HEK293 (cell line): ENCODE data around the gene LHFPL6.

Source experiments
- GLI2 ChIP-seq: fragments of 450-650 bp; formaldehyde crosslinking; IDR thresholded peaks from 2 replicates; pipeline ENCODE4; 2017; ENCODE audit warnings: missing biosample characterization, missing genetic modification characterization, low read depth, borderline replicate concordance
- REST ChIP-seq: fragments of 450-650 bp; formaldehyde crosslinking; IDR thresholded peaks from 2 replicates; pipeline ENCODE4 v1.5.1; 2016; ENCODE audit warnings: missing biosample characterization, missing genetic modification characterization
- SP2 ChIP-seq: fragments of 450-650 bp; formaldehyde crosslinking; IDR thresholded peaks from 2 replicates; pipeline ENCODE4 v1.5.1; 2016; ENCODE audit warnings: missing biosample characterization, missing genetic modification characterization
- TF ChIP-seq, protein P1 (sequence below): fragments of 450-650 bp; formaldehyde crosslinking; IDR thresholded peaks from 2 replicates; pipeline ENCODE4 v1.5.1; 2016; ENCODE audit warnings: missing biosample characterization, missing genetic modification characterization

DNA sequence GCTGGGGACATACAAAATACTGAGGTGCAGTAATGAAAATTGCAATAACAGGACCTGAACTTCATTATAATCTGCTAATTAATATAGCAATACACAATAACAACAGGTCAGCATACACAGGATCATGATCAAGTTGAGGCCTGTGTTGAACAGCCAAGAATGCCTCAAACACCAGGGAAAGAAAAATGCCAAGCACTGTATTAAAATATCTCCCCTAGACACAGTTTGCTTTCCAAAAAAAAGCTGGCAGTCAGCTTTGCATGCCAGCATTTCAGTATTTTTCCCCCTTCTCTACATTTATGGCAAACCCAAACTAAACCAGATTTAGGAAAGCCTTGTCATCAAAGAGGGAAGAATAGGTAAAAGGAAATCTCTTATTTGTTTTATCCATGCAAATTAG, 226.9 kb downstream of the LHFPL6 start:
- no peak for TF ChIP-seq REST (tag by site-specific recombination)
- TF ChIP-seq SP2 = no peak
- TF ChIP-seq, protein P1, sequence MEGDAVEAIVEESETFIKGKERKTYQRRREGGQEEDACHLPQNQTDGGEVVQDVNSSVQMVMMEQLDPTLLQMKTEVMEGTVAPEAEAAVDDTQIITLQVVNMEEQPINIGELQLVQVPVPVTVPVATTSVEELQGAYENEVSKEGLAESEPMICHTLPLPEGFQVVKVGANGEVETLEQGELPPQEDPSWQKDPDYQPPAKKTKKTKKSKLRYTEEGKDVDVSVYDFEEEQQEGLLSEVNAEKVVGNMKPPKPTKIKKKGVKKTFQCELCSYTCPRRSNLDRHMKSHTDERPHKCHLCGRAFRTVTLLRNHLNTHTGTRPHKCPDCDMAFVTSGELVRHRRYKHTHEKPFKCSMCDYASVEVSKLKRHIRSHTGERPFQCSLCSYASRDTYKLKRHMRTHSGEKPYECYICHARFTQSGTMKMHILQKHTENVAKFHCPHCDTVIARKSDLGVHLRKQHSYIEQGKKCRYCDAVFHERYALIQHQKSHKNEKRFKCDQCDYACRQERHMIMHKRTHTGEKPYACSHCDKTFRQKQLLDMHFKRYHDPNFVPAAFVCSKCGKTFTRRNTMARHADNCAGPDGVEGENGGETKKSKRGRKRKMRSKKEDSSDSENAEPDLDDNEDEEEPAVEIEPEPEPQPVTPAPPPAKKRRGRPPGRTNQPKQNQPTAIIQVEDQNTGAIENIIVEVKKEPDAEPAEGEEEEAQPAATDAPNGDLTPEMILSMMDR (tag by site-specific recombination) = no peak
- TF ChIP-seq GLI2 = no peak
